HEK293T (cell line): Measurements from ENCODE around the gene AKT1.

Experiments
- ARNT ChIP-seq: fragments of 450-650 bp; IDR thresholded peaks from 2 replicates; pipeline ENCODE4 v1.6.1; 2017; ENCODE audit warnings: mild to moderate bottlenecking
- BHLHE40 ChIP-seq: fragments of 450-650 bp; IDR thresholded peaks from 2 replicates; pipeline ENCODE4 v1.6.1; 2016; ENCODE audit warnings: mild to moderate bottlenecking, moderate library complexity, borderline replicate concordance
- CTBP1 ChIP-seq: fragments of 450-650 bp; IDR thresholded peaks from 2 replicates; pipeline ENCODE4 v1.6.1; 2016; ENCODE audit warnings: borderline replicate concordance
- ELF4 ChIP-seq: fragments of 450-650 bp; IDR thresholded peaks from 2 replicates; pipeline ENCODE4 v1.6.1; 2017; ENCODE audit warnings: antibody characterized with exemption
- FOXM1 ChIP-seq: fragments of 450-650 bp; IDR thresholded peaks from 2 replicates; pipeline ENCODE4 v1.6.1; 2017; ENCODE audit warnings: mild to moderate bottlenecking, borderline replicate concordance
- L3MBTL2 ChIP-seq: fragments of 450-650 bp; conservative IDR thresholded peaks from 2 replicates; pipeline ENCODE4 v1.6.1; 2016; ENCODE audit warnings: mild to moderate bottlenecking
- LEF1 ChIP-seq: fragments of 450-650 bp; IDR thresholded peaks from 2 replicates; pipeline ENCODE4 v1.6.1; 2017; ENCODE audit warnings: mild to moderate bottlenecking, borderline replicate concordance
- SP1 ChIP-seq: fragments of 450-650 bp; IDR thresholded peaks from 2 replicates; pipeline ENCODE4 v1.6.1; 2017
- SUZ12 ChIP-seq: fragments of 450-650 bp; IDR thresholded peaks from 2 replicates; pipeline ENCODE4 v1.6.1; 2016; ENCODE audit warnings: mild to moderate bottlenecking
- TARDBP ChIP-seq: fragments of 450-650 bp; IDR thresholded peaks from 2 replicates; pipeline ENCODE4 v1.6.1; 2016

GRCh38 chr14:104772707-104773504 is 22.6 kb downstream of the AKT1 start:
- TF ChIP-seq CTBP1, result no peak
- TF ChIP-seq ELF4, result no peak
- TF ChIP-seq SP1, result no peak
- TF ChIP-seq BHLHE40, result no peak
- no peak for TF ChIP-seq ARNT
- TF ChIP-seq FOXM1, result no peak
- no peak for TF ChIP-seq TARDBP
- TF ChIP-seq SUZ12, result no peak
- TF ChIP-seq L3MBTL2, result no peak
- TF ChIP-seq LEF1, result no peak
